ENCODE results near the gene COL15A1. TPM values are rescaled to one million over a fixed set of nuclear protein-coding genes. Genes with fewer than 3 reads are reported as not detected.

COL15A1 gene
- total and polyA plus RNA-seq, 2 of the 8 experiments (the other 6 are each of a cell fraction or from before 2014, with no cell fraction given): 0.12 to 0.15 TPM

- ChIA-PET CTCF (ENCODE audit: partially characterized antibody) (interaction anchor here (0.7 kb wide), 1 partner anchor 12 kb away, joined by 3 read pairs; no protein-coding TSS in a partner anchor), POLR2A (ENCODE audit: partially characterized antibody) (no interaction called here)
- H2BK12ac ChIP-seq (ENCODE audit: low read depth, low read length): no peak overlapping the region
- no peak overlapping the region for H2BK20ac ChIP-seq (ENCODE audit: low read length)
- no peaks in the 10 kb centered on the region for H3K9me3 ChIP-seq (ENCODE audit: insufficient read depth in 2 of 2, low read depth in 1 of 2, low read length in 1 of 2)
- no peak for DNase-seq (ENCODE audit: low read depth in 1 of 2, low spot score in 2 of 2)
- H4K20me1 ChIP-seq (replicated peaks in 1 of 2; ENCODE audit: control insufficient read depth in 1 of 2, insufficient read depth in 2 of 2, low read length in 2 of 2): no peaks in the 10 kb centered on the region
- H2BK15ac ChIP-seq (ENCODE audit: low read length): no peak overlapping the region
- H2BK5ac ChIP-seq (ENCODE audit: low read depth, low read length): no peak overlapping the region
- no peak overlapping the region for H3K4me3 ChIP-seq (ENCODE audit: extremely low read depth in 1 of 4, insufficient read depth in 2 of 4, low read depth in 3 of 4, low read length in 4 of 4)
- no peak overlapping the region for H3K9ac ChIP-seq (replicated peaks in 1 of 4; ENCODE audit: extremely low read depth in 1 of 4, low read depth in 3 of 4, low read length in 3 of 4)
- no peak overlapping the region for H4K91ac ChIP-seq (replicated peaks; ENCODE audit: insufficient read length, low read length)
- H3K79me2 ChIP-seq (ENCODE audit: control insufficient read depth in 1 of 2, insufficient read depth in 2 of 2, low read length in 2 of 2): no peaks in the 10 kb centered on the region
- no peak overlapping the region for H4K5ac ChIP-seq (ENCODE audit: insufficient read length, low read depth, low read length)
- H3K4me2 ChIP-seq (ENCODE audit: insufficient read depth in 1 of 2, low read depth in 2 of 2, low read length in 2 of 2): no peak overlapping the region
- H2BK120ac ChIP-seq (replicated peaks; ENCODE audit: low read depth, low read length): no peak overlapping the region
- WGBS, 2 experiments (ENCODE audit: extremely low coverage in 1 of 2, insufficient coverage in 1 of 2, insufficient read length in 1 of 2, insufficient replicate concordance in 2 of 2, low coverage in 1 of 2, low lambda C conversion rate in 2 of 2, missing lambda C conversion rate in 1 of 2): 71% methylated on average over 5 of the region's 6 CpGs; no CpG with 5 or more reads in 1 of the 2 experiments
- H3K23ac ChIP-seq (ENCODE audit: insufficient read length): no peak overlapping the region
- H3K23me2 ChIP-seq (ENCODE audit: low read depth, low read length): no peaks in the 10 kb centered on the region
- H3K27ac ChIP-seq (ENCODE audit: low read depth, low read length): no peak overlapping the region
- H3K79me1 ChIP-seq (ENCODE audit: low read depth, low read length): 0 out of 2 replicates have a peak, but pooled peaks cover 2% of the 10 kb centered on the region
- no peak overlapping the region for H2AFZ ChIP-seq (ENCODE audit: low read length)
- no peak for FAIRE-seq
- H2AK5ac ChIP-seq (ENCODE audit: low read depth, low read length): no peak overlapping the region
- H3K36me3 ChIP-seq (ENCODE audit: control insufficient read depth in 2 of 4, insufficient read depth in 4 of 4, low read length in 3 of 4): no peaks in the 10 kb centered on the region
- H3K14ac ChIP-seq (ENCODE audit: insufficient read length): no peak overlapping the region
- no peaks in the 10 kb centered on the region for H3K27me3 ChIP-seq (replicated peaks in 1 of 4; ENCODE audit: control insufficient read depth in 3 of 4, extremely low read depth in 1 of 4, insufficient read depth in 3 of 4, low read length in 3 of 4)
- H3K56ac ChIP-seq (replicated peaks; ENCODE audit: insufficient read length, low read depth, low read length): no peak overlapping the region
- no peaks in the 10 kb centered on the region for H3K4me1 ChIP-seq (replicated peaks in 1 of 4; ENCODE audit: control insufficient read depth in 3 of 4, insufficient read depth in 4 of 4, low read length in 3 of 4)
- H4K8ac ChIP-seq (ENCODE audit: extremely low read depth, insufficient read depth, low read length): no peak overlapping the region
- no peak overlapping the region for H3K18ac ChIP-seq (ENCODE audit: extremely low read depth, low read length)
- no peak overlapping the region for H3K4ac ChIP-seq (replicated peaks; ENCODE audit: insufficient read length, low read depth, low read length)
- TF ChIP-seq NANOG (IDR thresholded peaks at IDR 0.05; ENCODE audit: insufficient read depth, low read depth, low read length, poor library complexity, severe bottlenecking) (no peak), CTBP2 (IDR thresholded peaks at IDR 0.05; ENCODE audit: borderline replicate concordance, insufficient read depth, insufficient read length, low read length) (no peak), PHF8 (conservative IDR thresholded peaks at IDR 0.05; ENCODE audit: low read depth, low read length) (no peak), HDAC2 (IDR thresholded peaks at IDR 0.05; ENCODE audit: borderline replicate concordance in 1 of 2, low read depth in 2 of 2, low read length in 2 of 2) (no peak), SIN3A (conservative IDR thresholded peaks at IDR 0.05 in 1 of 2, IDR thresholded peaks at IDR 0.05 in 1 of 2; ENCODE audit: low read depth in 1 of 2, low read length in 2 of 2) (no peak), ASH2L (IDR thresholded peaks at IDR 0.05; ENCODE audit: low read length) (no peak), RBBP5 (IDR thresholded peaks at IDR 0.05; ENCODE audit: borderline replicate concordance, low read depth, low read length) (no peak), FOSL1 (IDR thresholded peaks at IDR 0.05; ENCODE audit: insufficient read depth, low read depth, low read length) (no peak), ZNF274 (IDR thresholded peaks at IDR 0.05; ENCODE audit: borderline replicate concordance, extremely low read depth, low read length) (no peak)
These were observed 87.6 kb downstream of the COL15A1 start for GRCh38 chr9:99031319-99031718.

All from H1 (cell line).